Measurements from ENCODE around the gene TWF1.

DNA sequence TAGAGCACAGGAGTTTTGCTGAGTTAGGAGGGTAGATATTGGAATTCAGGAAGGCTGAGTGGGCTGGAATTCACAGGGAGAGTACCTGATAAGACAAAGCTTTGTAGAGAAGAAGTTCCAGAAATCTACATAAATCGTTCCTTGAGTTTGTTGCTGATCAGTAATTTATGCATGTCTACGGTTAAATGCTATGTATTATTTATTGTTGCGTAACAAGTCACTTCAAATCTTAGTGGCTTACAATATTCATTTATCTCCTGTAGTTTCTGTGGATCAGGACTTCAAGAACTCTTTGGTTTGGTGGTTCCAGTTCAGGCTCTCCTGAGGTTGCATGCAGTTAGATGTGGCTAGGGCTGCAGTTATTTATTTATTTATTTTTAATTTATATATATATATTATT lies 55.3 kb downstream of the TWF1 start:
- TF ChIP-seq GATA2 (IDR thresholded peaks at IDR 0.05; ENCODE audit: low read depth, low read length) (no peak), GATA3 (IDR thresholded peaks at IDR 0.05; ENCODE audit: low read depth, low read length) (no peak)

All from SH-SY5Y (cell line).